Peyer's patch (tissue), 4 donors: Measurements from ENCODE around the gene RAB4B.

Source experiments
- POLR2A ChIP-seq, 2 donors: fragments of 450-650 bp; IDR thresholded peaks; one replicate each; pipeline ENCODE4 v1.5.1; 2017; ENCODE audit warnings: antibody characterized with exemption in 2 of 2, mild to moderate bottlenecking in 2 of 2, moderate library complexity in 2 of 2
- TF ChIP-seq, protein P1 (sequence below), 6 experiments: fragments of 450-650 bp in 4 of 6; fragments of 200-600 bp in 2 of 6; sonication (generic) in 1 of 6; IDR thresholded peaks; one replicate each; pipeline ENCODE4 v1.5.1; 2017 to 2019; ENCODE audit warnings: antibody characterized with exemption in 6 of 6, mild to moderate bottlenecking in 3 of 6, moderate library complexity in 1 of 6

DNA sequence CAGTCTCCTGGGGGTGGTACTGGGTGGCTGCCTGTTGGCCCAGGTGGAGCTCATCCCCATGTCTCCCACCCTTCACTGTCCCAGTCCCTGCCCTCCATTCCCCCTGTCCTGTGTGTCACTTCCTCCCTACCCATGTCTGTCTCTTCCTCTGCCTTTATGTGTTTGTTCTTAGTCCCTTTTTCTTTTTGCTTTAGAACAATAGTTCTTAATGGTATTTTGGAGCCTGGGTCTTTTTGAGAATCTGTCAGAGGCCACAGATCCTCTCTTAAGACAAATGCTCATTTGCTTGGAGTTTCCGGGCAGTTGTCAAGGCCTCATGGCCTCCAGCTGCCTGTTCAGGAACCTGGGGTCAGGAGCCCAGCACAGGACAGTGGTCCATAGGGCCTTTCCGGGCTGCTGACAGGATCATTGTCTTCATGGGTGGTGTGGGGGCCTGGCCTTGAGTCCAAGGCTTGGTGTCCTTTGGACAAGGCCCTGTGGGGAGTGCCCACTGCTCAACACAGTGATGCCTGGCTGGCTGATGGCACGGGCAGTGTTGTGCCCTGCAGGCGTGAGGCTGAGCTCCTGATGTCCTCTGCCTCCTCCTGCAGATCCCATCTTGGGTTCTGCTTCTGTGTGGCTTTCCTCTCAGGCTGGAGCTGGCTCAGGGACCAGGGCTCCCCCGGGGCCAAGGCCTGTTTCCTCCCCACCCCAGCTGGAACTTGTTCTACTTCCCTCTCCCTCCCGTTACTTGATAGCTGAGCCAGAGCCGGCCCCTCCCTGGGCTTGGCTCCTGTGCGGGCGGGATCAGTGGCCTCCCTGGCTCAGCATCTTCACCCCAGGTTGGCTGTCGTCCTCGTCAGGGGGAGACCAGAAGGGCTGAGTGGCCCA, 24.5 kb downstream of the RAB4B start:
- TF ChIP-seq, protein P1, sequence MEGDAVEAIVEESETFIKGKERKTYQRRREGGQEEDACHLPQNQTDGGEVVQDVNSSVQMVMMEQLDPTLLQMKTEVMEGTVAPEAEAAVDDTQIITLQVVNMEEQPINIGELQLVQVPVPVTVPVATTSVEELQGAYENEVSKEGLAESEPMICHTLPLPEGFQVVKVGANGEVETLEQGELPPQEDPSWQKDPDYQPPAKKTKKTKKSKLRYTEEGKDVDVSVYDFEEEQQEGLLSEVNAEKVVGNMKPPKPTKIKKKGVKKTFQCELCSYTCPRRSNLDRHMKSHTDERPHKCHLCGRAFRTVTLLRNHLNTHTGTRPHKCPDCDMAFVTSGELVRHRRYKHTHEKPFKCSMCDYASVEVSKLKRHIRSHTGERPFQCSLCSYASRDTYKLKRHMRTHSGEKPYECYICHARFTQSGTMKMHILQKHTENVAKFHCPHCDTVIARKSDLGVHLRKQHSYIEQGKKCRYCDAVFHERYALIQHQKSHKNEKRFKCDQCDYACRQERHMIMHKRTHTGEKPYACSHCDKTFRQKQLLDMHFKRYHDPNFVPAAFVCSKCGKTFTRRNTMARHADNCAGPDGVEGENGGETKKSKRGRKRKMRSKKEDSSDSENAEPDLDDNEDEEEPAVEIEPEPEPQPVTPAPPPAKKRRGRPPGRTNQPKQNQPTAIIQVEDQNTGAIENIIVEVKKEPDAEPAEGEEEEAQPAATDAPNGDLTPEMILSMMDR (IDR thresholded peaks at IDR 0.05): no peak
- no peak for TF ChIP-seq POLR2A (IDR thresholded peaks at IDR 0.05)
